ENCODE data around the gene SETDB2. TPM values are rescaled to one million over a fixed set of nuclear protein-coding genes. Genes with fewer than 3 reads are reported as not detected.
A peak's percentile ranks its signal among the peaks of the same experiment; 100 is the strongest.

SETDB2 gene
- total RNA-seq, 6 experiments from 2014 or later = 3.7 to 6.7 (median 4.6) TPM

- 79% methylated on average over 5 of the region's 5 CpGs for WGBS (ENCODE audit: insufficient coverage, low coverage, low lambda C conversion rate, missing lambda C conversion rate)
- Histone ChIP-seq H3K27me3 (no peaks in the 10 kb centered on the region), H3K4me3 (no peak overlapping the region), H3K4me1 (no peaks in the 10 kb centered on the region), H3K36me3 (peaks cover 0 to 21% (median 8%) of the 10 kb centered on the region in 4 donors), H3K9me3 (no peaks in the 10 kb centered on the region), H3K27ac (no peak overlapping the region)
- DNase-seq = no peak
- peak in 1 of 4 donors; percentile 22 for ATAC-seq
- intact Hi-C loops (cut with DNase I) = no loop called here
- no peak for TF ChIP-seq POLR2A (IDR thresholded peaks at IDR 0.05)
- no peak for TF ChIP-seq CTCF (IDR thresholded peaks at IDR 0.05)
Observed at GRCh38 chr13:49516467-49516866, 72.4 kb downstream of the SETDB2 start.

- no peak overlapping the region for H3K27ac ChIP-seq
- H3K27me3 ChIP-seq = no peaks in the 10 kb centered on the region
- WGBS (ENCODE audit: insufficient coverage, low coverage, low lambda C conversion rate, missing lambda C conversion rate) = 82% methylated on average over 6 of the region's 6 CpGs
- no peaks in the 10 kb centered on the region for H3K9me3 ChIP-seq
- ATAC-seq (peak; percentile 54 to 69 (median 62)), DNase-seq (no peak)
- TF ChIP-seq CTCF (IDR thresholded peaks at IDR 0.05) (peak in 3 of 4 donors; percentile 24 to 39 (median 36)), POLR2A (IDR thresholded peaks at IDR 0.05) (no peak)
- H3K4me3 ChIP-seq = no peak overlapping the region
- H3K36me3 ChIP-seq = peaks cover 0 to 21% (median 10%) of the 10 kb centered on the region in 4 donors
- no peaks in the 10 kb centered on the region for H3K4me1 ChIP-seq
- intact Hi-C loops (cut with DNase I) = no loop called here
Observed at GRCh38 chr13:49517461-49517860, 73.4 kb downstream of the SETDB2 start.

- H3K4me1 ChIP-seq = no peaks in the 10 kb centered on the region
- intact Hi-C loops (cut with DNase I) = no loop called here
- no peaks in the 10 kb centered on the region for H3K9me3 ChIP-seq
- no peak for ATAC-seq
- WGBS (ENCODE audit: insufficient coverage, low coverage, low lambda C conversion rate, missing lambda C conversion rate) = 80% methylated on average over 4 of the region's 4 CpGs
- H3K36me3 ChIP-seq = peaks cover 0 to 13% (median 2%) of the 10 kb centered on the region in 4 donors
- no peaks in the 10 kb centered on the region for H3K27me3 ChIP-seq
- no peak overlapping the region for H3K4me3 ChIP-seq
- no peak for TF ChIP-seq POLR2A (IDR thresholded peaks at IDR 0.05)
- no peak for TF ChIP-seq CTCF (IDR thresholded peaks at IDR 0.05)
- no peak for DNase-seq
- H3K27ac ChIP-seq = no peak overlapping the region
Observed at GRCh38 chr13:49521224-49521623, 77.2 kb downstream of the SETDB2 start.

- Histone ChIP-seq H3K36me3 (peaks cover 0 to 11% (median 0%) of the 10 kb centered on the region in 4 donors), H3K4me3 (no peak overlapping the region), H3K27me3 (no peaks in the 10 kb centered on the region), H3K27ac (no peak overlapping the region), H3K4me1 (no peaks in the 10 kb centered on the region), H3K9me3 (no peaks in the 10 kb centered on the region)
- intact Hi-C loops (cut with DNase I) = no loop called here
- DNase-seq (no peak), ATAC-seq (no peak)
- TF ChIP-seq CTCF (IDR thresholded peaks at IDR 0.05) = no peak
- TF ChIP-seq POLR2A (IDR thresholded peaks at IDR 0.05) = no peak
- 98% methylated on average over 5 of the region's 5 CpGs for WGBS (ENCODE audit: insufficient coverage, low coverage, low lambda C conversion rate, missing lambda C conversion rate)
Observed at GRCh38 chr13:49524740-49525501, 80.8 kb downstream of the SETDB2 start.
